HG02885 (cell line): ENCODE results near the gene TM2D3.

Source experiments
- ATAC-seq: cut with Tn5 transposase; IDR thresholded peaks from one replicate; pipeline ENCODE4 v1.9.1; 2021; ENCODE audit warnings: mild to moderate bottlenecking; ENCODE audit not compliant: unreplicated experiment, poor library complexity

Gene TM2D3, protein sequence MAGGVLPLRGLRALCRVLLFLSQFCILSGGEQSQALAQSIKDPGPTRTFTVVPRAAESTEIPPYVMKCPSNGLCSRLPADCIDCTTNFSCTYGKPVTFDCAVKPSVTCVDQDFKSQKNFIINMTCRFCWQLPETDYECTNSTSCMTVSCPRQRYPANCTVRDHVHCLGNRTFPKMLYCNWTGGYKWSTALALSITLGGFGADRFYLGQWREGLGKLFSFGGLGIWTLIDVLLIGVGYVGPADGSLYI

DNA sequence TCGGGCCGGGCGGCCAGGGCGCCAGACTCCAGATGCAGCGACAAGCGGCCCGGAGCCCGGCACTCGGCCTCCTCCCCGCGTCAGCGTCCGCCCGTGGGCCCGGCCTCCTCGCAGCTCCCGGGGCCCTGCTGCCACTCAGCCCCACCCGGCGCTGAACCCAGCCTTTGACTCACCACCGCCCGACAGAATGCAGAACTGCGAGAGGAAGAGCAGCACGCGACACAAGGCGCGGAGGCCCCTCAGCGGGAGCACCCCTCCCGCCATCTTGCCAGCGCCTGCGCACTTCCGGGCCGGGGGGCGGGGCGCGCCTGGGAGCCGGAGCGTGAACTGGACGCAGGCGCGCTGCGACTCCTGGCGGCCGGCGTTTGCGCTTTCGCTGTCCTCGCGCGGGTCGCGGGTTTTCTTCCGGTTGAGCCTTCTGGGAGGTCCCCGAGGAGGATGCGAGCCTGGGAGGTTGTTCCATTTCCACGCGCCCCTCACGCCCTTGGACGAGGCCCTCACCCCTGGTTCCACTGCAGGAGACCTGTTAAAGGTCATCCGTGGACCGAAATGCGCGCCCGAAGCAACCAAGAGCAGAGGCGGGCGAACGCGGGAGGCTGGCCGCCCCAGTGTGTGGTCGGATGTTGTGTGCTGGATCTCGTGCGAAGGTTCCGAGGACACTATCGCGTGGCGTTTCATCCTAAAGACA lies at the start of gene TM2D3:
Gene TM2D3 (minus strand): TSS at position 284 of the 688 bp plus-strand sequence. CDS start 20 bp downstream, at position 264.
- ATAC-seq: peak; percentile 86

DNA sequence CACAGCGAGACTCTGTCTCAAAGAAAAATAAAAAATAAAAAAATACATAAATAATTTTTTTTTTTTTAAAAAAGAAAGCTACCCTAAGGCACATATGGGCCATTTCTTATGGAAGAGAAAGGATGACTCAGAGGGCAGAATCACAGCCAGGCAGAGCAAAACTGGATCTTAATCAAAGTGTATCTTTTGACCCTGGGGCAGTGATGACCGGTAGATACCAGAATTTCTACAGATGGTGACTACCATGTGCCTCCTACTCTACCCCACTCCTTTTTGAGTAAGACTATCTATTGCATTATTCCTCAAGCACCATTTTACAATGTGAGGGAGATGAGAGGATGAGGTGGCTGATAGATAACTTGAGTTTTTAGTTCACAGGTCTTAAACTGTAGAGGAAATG lies 46.1 kb upstream of the TM2D3 start:
- ATAC-seq: no peak

DNA sequence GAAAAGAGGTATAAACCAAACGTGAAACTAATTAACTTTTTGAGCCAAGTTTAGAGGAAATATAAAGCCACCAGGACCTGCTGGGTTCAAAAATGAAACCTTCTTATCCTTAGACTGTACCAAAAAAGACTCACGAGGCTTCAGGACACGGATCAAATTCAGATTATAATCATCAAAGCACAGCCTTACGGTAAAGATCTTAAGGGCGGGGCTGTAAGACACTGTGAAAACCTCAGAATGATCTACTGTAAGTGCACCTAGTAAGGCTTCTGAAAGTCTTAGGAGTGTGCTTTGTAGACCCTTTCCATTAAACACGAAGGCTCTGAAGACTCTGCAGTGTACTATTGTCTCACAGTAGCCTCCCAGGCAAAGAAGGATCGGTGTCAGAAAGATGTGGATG lies 45.3 kb upstream of the TM2D3 start:
- no peak for ATAC-seq

- no peak for ATAC-seq
Observed at GRCh38 chr15:101696829-101697228, 44.6 kb upstream of the TM2D3 start.

DNA sequence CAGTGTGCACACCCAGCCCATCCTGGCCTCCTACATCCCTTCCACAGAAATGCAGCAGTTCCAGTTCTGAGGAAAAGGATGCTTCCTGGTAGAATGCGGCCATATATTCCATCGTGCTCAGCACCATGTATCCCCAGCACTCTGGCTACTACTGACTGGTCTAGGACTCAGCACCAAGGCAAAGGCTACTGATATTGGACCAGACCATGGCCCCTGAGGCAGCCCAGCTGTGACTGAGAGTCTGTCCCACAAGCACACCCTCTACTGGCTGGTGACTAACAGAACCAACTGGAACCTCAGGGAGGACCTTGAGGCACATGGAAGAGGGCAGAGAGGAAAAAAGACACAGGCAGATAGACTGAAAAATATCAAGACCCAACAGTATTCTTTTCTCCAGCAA lies 42.1 kb upstream of the TM2D3 start:
- ATAC-seq: no peak

DNA sequence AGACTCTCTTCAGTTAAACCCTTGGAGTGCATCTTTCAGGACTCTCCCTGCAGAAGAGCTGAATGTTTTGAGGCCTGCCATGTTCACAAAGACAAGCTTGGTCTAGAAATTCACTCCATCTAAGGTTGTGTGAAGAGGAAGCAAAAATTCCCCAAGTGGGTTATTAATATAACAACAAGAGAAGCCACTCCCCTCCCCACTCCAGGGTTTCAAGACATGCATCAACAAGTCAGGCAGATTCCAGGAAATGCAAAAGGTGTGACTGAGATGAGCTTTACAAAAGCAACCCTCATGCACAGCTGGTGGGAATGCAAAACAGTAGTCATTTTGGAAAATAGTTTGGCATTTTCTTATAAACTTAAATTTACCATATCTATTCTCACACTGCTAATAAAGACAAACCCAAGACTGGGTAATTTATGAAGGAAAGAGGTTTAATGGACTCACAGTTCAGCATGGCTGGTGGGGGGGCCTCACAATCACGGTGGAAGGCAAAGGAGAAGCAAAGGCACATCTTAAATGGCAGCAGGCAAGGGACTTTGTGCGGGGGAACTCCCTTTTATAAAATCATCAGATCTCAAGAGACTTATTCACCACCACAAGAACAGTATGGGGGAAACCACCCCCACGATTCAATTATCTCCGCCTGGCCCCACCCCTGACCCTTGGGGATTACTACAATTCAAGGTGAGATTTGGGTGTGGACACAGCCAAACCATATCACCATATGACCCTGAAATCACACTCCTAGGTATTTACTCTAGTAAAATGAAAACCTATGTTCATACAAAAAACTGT lies 40.8 kb upstream of the TM2D3 start:
- no peak for ATAC-seq

- no peak for ATAC-seq
Observed at GRCh38 chr15:101689901-101690300, 37.7 kb upstream of the TM2D3 start.

GRCh38 chr15:101686718-101687117 lies 34.5 kb upstream of the TM2D3 start:
- no peak for ATAC-seq

GRCh38 chr15:101684877-101685276 lies 32.7 kb upstream of the TM2D3 start:
- no peak for ATAC-seq

DNA sequence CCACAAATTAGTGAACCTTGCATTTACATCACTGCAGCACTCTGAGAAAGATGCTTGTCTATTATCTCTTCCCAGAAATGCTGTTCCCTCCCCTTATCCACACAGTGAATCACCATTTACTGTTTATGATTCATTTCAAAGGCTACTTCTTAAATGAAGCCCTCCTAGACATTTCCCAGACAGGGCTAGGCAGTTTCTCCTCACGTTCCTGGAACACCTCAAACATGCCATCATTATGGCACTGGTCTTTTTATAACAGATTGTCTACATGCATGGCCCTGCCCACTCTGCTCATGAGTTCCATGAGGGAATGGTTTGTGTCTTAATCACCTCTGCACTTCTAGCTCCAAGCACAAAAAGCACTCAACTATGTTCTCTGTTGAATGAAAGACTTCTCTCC lies 32.2 kb upstream of the TM2D3 start:
- no peak for ATAC-seq

DNA sequence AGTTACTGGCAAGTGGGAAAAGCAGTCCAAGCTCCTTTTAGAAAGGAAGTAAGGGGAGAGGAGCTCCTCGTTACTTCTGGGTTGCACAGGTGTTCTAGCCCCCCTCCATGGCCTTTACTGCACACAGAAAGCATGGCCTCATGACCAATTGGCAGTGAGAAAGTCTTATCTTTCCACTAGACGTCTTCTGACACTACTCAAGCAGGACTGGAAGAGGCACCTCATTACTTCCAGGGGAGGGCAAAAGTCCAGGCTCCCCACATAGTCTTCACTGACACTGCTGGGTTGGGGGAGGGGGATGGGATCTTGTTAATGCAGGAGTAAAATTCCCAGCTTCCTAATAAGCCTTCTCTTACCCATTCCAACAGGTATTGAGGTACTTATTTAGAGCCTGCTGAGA lies 27.6 kb upstream of the TM2D3 start:
- no peak for ATAC-seq

GRCh38 chr15:101676921-101677329 lies 24.7 kb upstream of the TM2D3 start:
- ATAC-seq: no peak

DNA sequence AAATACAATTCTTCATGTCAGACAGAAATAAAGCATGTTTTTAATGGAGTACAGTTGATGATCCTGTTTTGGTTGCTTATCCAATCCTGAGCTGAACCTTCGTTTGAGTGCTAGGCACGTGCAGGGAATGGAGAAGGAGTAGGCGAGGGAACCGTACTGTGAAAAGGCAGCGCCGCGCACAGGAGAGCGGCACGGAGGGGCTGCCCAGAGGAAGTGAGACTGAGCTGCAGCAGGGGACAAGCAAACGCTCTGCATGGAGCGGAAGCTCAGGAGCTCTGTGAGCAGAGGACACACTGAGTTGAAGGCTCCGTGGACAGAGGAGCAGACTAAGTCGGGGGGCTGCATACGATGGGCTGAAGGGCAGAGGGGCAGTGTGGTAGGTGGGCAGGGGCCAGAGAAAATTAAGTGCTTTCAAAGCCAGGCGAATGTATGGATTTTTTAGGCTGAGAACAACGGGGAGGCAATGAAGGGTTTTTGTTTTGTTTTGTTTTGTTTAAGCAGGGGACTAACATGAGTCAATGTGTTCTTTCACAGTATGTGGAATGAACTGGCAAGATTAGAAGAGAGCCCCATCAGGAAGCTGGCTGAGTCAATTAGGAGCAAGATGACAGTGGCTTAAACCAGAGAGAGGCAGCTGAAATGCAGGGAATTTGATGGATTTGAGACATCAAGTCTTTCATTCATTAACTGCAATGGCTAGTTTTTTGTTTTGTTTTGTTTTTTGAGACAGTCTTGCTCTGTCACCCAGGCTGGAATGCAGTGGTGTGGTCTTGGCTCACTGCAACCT lies 23.8 kb upstream of the TM2D3 start:
- peak; percentile 97 for ATAC-seq

GRCh38 chr15:101675015-101675414 lies 22.8 kb upstream of the TM2D3 start:
- no peak for ATAC-seq

DNA sequence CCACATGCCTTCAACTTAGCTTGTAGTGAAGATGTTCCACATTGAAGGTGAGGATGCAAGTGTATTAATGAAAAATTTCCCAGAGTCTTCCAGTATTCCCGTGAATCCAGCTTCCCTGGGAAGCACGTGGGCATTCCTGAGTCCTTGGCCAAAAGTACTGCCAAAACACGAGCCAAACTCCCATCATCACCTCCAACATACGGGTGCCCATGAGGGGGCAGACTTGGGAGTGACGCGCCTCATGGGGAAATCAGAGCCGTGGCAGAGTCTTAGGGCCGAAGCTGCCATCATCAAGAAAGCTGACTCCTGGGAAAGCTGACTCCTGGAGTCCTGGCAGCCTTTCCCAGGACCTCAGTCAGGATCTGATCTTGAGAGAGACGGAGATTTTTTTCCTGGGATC lies 20.1 kb upstream of the TM2D3 start:
- no peak for ATAC-seq

DNA sequence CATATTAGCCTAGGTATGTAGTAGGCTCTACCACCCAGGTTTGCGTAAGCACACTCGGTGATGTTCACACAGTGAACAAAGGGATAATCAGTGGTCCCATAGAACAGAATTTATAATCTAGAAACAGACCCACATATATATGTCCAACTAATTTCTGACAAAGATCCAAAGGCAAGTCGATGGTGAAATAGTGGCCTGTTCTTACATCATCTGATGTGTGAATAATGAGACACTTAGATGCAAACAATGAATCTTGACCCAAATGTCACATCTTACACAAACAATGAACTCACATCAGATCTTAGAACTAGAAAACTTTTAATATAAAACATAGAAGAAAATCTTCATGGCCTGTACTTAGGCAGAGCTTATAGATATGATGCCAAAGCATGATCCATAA lies 17.6 kb upstream of the TM2D3 start:
- no peak for ATAC-seq

DNA sequence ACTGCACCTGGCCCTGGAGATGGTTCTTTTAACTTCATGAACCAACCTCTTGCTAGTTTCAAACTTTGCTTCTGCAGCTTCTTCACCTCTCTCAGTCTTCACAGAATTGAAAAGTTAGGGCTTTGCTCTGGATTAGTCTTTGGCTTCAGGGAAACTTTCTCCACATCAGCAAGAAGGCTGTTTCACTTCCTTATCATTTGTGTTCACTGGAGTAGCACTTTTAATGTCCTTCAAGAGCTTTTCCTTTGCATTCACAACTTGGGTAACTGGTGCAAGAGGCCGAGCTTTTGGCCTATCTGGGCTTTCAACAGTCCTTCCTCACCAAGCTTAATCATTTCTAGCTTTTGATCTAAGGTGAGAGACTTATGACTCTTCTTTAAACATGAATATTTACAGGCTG lies 15.7 kb upstream of the TM2D3 start:
- no peak for ATAC-seq

GRCh38 chr15:101664303-101664913 lies 12.2 kb upstream of the TM2D3 start:
- ATAC-seq: no peak

DNA sequence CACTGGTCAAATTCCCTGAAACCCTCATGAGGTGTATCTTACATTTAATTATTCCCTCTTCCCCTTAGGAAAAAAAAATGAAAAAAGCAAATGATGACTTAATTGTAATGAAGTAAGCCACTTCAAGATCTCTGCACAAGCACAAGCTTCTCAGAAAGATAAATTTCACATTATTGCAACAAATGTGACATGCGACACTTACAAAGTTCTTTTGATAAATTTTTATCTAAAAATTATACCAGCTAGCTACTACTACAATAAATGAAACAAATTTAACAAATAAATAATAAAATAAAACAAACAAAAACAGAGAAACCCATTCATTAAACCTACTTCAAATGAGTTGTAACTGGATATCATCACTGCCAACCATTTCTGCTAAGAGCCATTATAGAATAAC lies 10.0 kb upstream of the TM2D3 start:
- no peak for ATAC-seq

- no peak for ATAC-seq
Observed at GRCh38 chr15:101660005-101660404, 7.8 kb upstream of the TM2D3 start.
